GM12878 (cell line): Measurements from ENCODE around the gene ZSWIM3. TPM values are rescaled to one million over a fixed set of nuclear protein-coding genes. Genes with fewer than 3 reads are reported as not detected.

Experiments used
- BCL11A ChIP-seq: IDR thresholded peaks from 2 replicates; pipeline ENCODE4 v1.6.1; 2011; ENCODE audit warnings: low read depth, low read length
- CBX3 ChIP-seq: fragments of 200-600 bp; sonication (generic); IDR thresholded peaks from 2 replicates; pipeline ENCODE4 v1.6.1; 2016; ENCODE audit warnings: low read depth, borderline replicate concordance
- CEBPB ChIP-seq, 2 experiments: fragments of 150-350 bp in 1 of 2; IDR thresholded peaks; 2 replicates each; pipeline ENCODE4 v1.6.1; 2012 to 2014; ENCODE audit warnings: low read depth in 2 of 2, low read length in 2 of 2, borderline replicate concordance in 1 of 2, inconsistent platforms in 1 of 2
- CHD1 ChIP-seq: IDR thresholded peaks from 2 replicates; pipeline ENCODE4 v1.6.1; 2012; ENCODE audit warnings: low read depth, low read length, improper control_type of control experiment
- CHD2 ChIP-seq: IDR thresholded peaks from 2 replicates; pipeline ENCODE4 v1.6.1; 2011; ENCODE audit warnings: low read depth, low read length, improper control_type of control experiment, borderline replicate concordance
- CREB1 ChIP-seq: IDR thresholded peaks from 2 replicates; pipeline ENCODE4 v1.6.1; 2012; ENCODE audit warnings: low read depth, mild to moderate bottlenecking, inconsistent platforms
- CREM ChIP-seq: IDR thresholded peaks from 2 replicates; pipeline ENCODE4 v1.6.1; 2014; ENCODE audit warnings: antibody characterized with exemption, low read depth
- KDM1A ChIP-seq: fragments of 200-600 bp; sonication (generic); IDR thresholded peaks from 2 replicates; pipeline ENCODE4 v1.6.1; 2016; ENCODE audit warnings: borderline replicate concordance
- MEF2A ChIP-seq: IDR thresholded peaks from 2 replicates; pipeline ENCODE4 v1.6.1; 2011; ENCODE audit warnings: low read depth, mild to moderate bottlenecking, low read length, moderate library complexity; ENCODE audit not compliant: insufficient read depth
- MTA2 ChIP-seq: fragments of 450-650 bp; IDR thresholded peaks from 2 replicates; pipeline ENCODE4 v1.6.1; 2016; ENCODE audit warnings: low read depth, mild to moderate bottlenecking, moderate library complexity
- NR2C2 ChIP-seq: IDR thresholded peaks from 2 replicates; pipeline ENCODE4 v1.6.1; 2011; ENCODE audit warnings: borderline replicate concordance, low read depth; ENCODE audit not compliant: control insufficient read depth, insufficient read length
- PML ChIP-seq: IDR thresholded peaks from 2 replicates; pipeline ENCODE4 v1.6.1; 2012; ENCODE audit warnings: low read length, inconsistent platforms
- SP1 ChIP-seq: IDR thresholded peaks from one replicate; pipeline ENCODE4 v1.6.1; 2011; ENCODE audit warnings: low read depth, low read length
- SPI1 ChIP-seq: IDR thresholded peaks from 2 replicates; pipeline ENCODE4 v1.6.1; 2011; ENCODE audit warnings: low read depth, mild to moderate bottlenecking, low read length, moderate library complexity, borderline replicate concordance; ENCODE audit not compliant: insufficient read depth
- STAT3 ChIP-seq: IDR thresholded peaks from 2 replicates; pipeline ENCODE4 v1.6.1; 2011; ENCODE audit warnings: low read depth, low read length, improper control_type of control experiment
- YBX1 ChIP-seq: fragments of 450-650 bp; IDR thresholded peaks from 2 replicates; pipeline ENCODE4 v1.6.1; 2016; ENCODE audit warnings: antibody characterized with exemption
- polyA plus RNA-seq, 11 experiments: library from polyadenylated mRNA; depleted of rRNA in 4 of 11; unstranded in 6 of 11; stranded (reverse) in 5 of 11; fragments of >200 nt; fragmentation: Nextera tagmentation in 4 of 11; fragmentation: Illumina TruSeq in 1 of 11; extraction: Ambion mirVana in 4 of 11; extraction: Trizol in 1 of 11; gene quantifications; 1 replicate in 1 of 11; 2 replicates in 10 of 11; pipeline versions ENCODE4 v1.2.1 to v1.2.3, GENCODE V29; 2011 to 2016; ENCODE audit warnings: inconsistent platforms in 2 of 11, missing spikeins in 2 of 11, low read depth in 1 of 11
- total RNA-seq, 4 experiments: library from RNA; depleted of rRNA in 3 of 4; stranded (reverse); fragments of >200 nt in 3 of 4; fragmentation: Illumina TruSeq in 1 of 4; extraction: Trizol in 1 of 4; gene quantifications; 2 replicates each; pipeline versions ENCODE4 v1.2.1 to v1.2.3, GENCODE V29; 2013 to 2021
- TF ChIP-seq, protein P1 (sequence below): IDR thresholded peaks from 2 replicates; pipeline ENCODE4 v1.6.1; 2012; ENCODE audit warnings: low read depth, low read length, improper control_type of control experiment
- TF ChIP-seq, protein P2 (sequence below): fragments of 450-650 bp; IDR thresholded peaks from 2 replicates; pipeline ENCODE4 v1.6.1; 2016; ENCODE audit warnings: mild to moderate bottlenecking
- TF ChIP-seq, protein P3 (sequence below): IDR thresholded peaks from 2 replicates; pipeline ENCODE4 v1.6.1; 2012; ENCODE audit warnings: mild to moderate bottlenecking, low read depth, low read length
- TF ChIP-seq, protein P4 (sequence below): fragments of 450-650 bp; formaldehyde crosslinking; IDR thresholded peaks from 2 replicates; pipeline ENCODE4 v1.4.0; 2020; ENCODE audit warnings: mild to moderate bottlenecking, moderate library complexity
- TF ChIP-seq, protein P5 (sequence below): IDR thresholded peaks from 2 replicates; pipeline ENCODE4 v1.6.1; 2012; ENCODE audit warnings: low read depth, low read length, improper control_type of control experiment

ZSWIM3 gene
- total and polyA plus RNA-seq, 10 of the 15 experiments (the other 5 are each of a cell fraction or from before 2014, with no cell fraction given): 1.6 to 5.1 (median 4.2) TPM

DNA sequence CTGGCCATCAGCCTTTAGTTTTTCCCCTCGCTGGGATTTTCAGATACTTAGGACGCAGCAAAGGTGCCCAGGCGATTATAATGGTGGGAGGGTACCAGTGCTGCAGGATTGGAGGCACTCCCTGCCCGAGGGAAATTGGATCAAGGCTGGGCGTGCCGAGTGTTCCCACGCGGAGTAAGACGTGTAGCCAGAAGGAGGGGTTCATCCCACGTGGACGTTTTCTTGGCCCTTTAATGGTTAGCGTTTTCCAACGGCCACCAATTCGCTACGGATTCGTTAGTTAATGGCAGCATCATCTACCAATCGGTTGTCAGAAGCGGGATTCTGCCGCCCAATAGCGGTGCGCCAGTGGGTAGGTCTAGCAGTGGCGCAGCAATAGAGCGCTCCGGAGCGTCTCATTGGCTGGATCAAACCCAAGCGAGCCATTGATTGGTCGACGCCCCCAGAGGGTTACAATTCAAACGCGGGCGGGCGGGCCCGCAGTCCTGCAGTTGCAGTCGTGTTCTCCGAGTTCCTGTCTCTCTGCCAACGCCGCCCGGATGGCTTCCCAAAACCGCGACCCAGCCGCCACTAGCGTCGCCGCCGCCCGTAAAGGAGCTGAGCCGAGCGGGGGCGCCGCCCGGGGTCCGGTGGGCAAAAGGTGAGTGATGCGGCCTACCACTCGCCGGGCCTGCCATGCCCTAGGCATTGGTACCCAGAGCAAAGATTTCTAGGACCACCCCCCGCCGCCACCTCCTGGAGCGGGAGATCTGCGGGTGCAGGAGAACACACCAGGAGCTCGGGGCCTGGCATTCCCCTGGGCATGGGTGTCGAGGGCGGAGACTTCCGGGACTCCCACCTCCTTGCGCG lies 45.0 kb upstream of the ZSWIM3 start, which contains the start of gene UBE2C (continued):
- TF ChIP-seq CREM: peak; percentile 60; the same call in 1 of the 2 replicates
- TF ChIP-seq PML: no peak
- TF ChIP-seq, protein P1, sequence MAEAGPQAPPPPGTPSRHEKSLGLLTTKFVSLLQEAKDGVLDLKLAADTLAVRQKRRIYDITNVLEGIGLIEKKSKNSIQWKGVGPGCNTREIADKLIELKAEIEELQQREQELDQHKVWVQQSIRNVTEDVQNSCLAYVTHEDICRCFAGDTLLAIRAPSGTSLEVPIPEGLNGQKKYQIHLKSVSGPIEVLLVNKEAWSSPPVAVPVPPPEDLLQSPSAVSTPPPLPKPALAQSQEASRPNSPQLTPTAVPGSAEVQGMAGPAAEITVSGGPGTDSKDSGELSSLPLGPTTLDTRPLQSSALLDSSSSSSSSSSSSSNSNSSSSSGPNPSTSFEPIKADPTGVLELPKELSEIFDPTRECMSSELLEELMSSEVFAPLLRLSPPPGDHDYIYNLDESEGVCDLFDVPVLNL: peak; percentile 98
- TF ChIP-seq, protein P2, sequence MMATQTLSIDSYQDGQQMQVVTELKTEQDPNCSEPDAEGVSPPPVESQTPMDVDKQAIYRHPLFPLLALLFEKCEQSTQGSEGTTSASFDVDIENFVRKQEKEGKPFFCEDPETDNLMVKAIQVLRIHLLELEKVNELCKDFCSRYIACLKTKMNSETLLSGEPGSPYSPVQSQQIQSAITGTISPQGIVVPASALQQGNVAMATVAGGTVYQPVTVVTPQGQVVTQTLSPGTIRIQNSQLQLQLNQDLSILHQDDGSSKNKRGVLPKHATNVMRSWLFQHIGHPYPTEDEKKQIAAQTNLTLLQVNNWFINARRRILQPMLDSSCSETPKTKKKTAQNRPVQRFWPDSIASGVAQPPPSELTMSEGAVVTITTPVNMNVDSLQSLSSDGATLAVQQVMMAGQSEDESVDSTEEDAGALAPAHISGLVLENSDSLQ: peak; percentile 99
- TF ChIP-seq, protein P3, sequence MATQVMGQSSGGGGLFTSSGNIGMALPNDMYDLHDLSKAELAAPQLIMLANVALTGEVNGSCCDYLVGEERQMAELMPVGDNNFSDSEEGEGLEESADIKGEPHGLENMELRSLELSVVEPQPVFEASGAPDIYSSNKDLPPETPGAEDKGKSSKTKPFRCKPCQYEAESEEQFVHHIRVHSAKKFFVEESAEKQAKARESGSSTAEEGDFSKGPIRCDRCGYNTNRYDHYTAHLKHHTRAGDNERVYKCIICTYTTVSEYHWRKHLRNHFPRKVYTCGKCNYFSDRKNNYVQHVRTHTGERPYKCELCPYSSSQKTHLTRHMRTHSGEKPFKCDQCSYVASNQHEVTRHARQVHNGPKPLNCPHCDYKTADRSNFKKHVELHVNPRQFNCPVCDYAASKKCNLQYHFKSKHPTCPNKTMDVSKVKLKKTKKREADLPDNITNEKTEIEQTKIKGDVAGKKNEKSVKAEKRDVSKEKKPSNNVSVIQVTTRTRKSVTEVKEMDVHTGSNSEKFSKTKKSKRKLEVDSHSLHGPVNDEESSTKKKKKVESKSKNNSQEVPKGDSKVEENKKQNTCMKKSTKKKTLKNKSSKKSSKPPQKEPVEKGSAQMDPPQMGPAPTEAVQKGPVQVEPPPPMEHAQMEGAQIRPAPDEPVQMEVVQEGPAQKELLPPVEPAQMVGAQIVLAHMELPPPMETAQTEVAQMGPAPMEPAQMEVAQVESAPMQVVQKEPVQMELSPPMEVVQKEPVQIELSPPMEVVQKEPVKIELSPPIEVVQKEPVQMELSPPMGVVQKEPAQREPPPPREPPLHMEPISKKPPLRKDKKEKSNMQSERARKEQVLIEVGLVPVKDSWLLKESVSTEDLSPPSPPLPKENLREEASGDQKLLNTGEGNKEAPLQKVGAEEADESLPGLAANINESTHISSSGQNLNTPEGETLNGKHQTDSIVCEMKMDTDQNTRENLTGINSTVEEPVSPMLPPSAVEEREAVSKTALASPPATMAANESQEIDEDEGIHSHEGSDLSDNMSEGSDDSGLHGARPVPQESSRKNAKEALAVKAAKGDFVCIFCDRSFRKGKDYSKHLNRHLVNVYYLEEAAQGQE: no peak
- TF ChIP-seq CBX3: no peak
- no peak for TF ChIP-seq CEBPB (IDR thresholded peaks at IDR 0.05; ENCODE audit: borderline replicate concordance in 1 of 2, low read depth in 2 of 2, low read length in 2 of 2)
- TF ChIP-seq CHD2: peak; percentile 97
- TF ChIP-seq, protein P4, sequence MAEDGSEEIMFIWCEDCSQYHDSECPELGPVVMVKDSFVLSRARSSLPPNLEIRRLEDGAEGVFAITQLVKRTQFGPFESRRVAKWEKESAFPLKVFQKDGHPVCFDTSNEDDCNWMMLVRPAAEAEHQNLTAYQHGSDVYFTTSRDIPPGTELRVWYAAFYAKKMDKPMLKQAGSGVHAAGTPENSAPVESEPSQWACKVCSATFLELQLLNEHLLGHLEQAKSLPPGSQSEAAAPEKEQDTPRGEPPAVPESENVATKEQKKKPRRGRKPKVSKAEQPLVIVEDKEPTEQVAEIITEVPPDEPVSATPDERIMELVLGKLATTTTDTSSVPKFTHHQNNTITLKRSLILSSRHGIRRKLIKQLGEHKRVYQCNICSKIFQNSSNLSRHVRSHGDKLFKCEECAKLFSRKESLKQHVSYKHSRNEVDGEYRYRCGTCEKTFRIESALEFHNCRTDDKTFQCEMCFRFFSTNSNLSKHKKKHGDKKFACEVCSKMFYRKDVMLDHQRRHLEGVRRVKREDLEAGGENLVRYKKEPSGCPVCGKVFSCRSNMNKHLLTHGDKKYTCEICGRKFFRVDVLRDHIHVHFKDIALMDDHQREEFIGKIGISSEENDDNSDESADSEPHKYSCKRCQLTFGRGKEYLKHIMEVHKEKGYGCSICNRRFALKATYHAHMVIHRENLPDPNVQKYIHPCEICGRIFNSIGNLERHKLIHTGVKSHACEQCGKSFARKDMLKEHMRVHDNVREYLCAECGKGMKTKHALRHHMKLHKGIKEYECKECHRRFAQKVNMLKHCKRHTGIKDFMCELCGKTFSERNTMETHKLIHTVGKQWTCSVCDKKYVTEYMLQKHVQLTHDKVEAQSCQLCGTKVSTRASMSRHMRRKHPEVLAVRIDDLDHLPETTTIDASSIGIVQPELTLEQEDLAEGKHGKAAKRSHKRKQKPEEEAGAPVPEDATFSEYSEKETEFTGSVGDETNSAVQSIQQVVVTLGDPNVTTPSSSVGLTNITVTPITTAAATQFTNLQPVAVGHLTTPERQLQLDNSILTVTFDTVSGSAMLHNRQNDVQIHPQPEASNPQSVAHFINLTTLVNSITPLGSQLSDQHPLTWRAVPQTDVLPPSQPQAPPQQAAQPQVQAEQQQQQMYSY (CRISPR knock-in tag): no peak
- TF ChIP-seq MEF2A: no peak
- no peak for TF ChIP-seq YBX1
- peak; percentile 77 for TF ChIP-seq CREB1
- TF ChIP-seq CHD1: no peak; the same call in 1 of the 2 replicates
- TF ChIP-seq MTA2: no peak
- no peak for TF ChIP-seq BCL11A
- TF ChIP-seq, protein P5, sequence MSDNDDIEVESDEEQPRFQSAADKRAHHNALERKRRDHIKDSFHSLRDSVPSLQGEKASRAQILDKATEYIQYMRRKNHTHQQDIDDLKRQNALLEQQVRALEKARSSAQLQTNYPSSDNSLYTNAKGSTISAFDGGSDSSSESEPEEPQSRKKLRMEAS: peak; percentile 67
- TF ChIP-seq SPI1: no peak
- TF ChIP-seq STAT3: no peak
- peak; percentile 100 for TF ChIP-seq SP1
- no peak for TF ChIP-seq KDM1A
- TF ChIP-seq NR2C2: no peak
